PC-3 (cell line): Measurements from ENCODE around the gene MRC2. TPM values are rescaled to one million over a fixed set of nuclear protein-coding genes. Genes with fewer than 3 reads are reported as not detected.

Experiments used
- ATAC-seq: fragments of 200-7000 bp; cut with Tn5 transposase; 2 replicates; pipeline ENCODE4 v1.9.1; 2020; ENCODE audit warnings: mild to moderate bottlenecking, moderate library complexity
- BruUV-seq: library from RNA; stranded (reverse); fragments of 400-500 nt; replicated peaks from 2 replicates; lab custom pipeline; 2021; lab: Mats Ljungman, UMichigan
- CTCF ChIA-PET: fragments of 300-600 bp; sonication (Branson Sonifier 250); formaldehyde crosslinking; loops from one replicate; lab custom pipeline; 2022; ENCODE audit warnings: antibody characterized with exemption; lab: Charles Lee
- POLR2A ChIA-PET: fragments of 300-600 bp; sonication (Branson Sonifier 250); formaldehyde crosslinking; loops from one replicate; lab custom pipeline; 2022; ENCODE audit warnings: antibody characterized with exemption; ENCODE audit not compliant: unreplicated experiment; lab: Charles Lee
- DNase-seq: peaks from one replicate; pipeline ENCODE4 v3.0.0-alpha.2; 2015
- H2AFZ ChIP-seq: fragments of 300-600 bp; sonication (generic); 2 replicates; pipeline ENCODE4 v1.6.0; 2016; ENCODE audit warnings: antibody characterized with exemption, low read length
- H3F3A ChIP-seq: fragments of 300-600 bp; sonication (generic); one replicate; pipeline ENCODE4 v1.6.0; 2017; ENCODE audit warnings: antibody characterized with exemption, low read length, control low read depth, mild to moderate bottlenecking; ENCODE audit not compliant: unreplicated experiment
- H3K27ac ChIP-seq: fragments of 300-600 bp; sonication (generic); 2 replicates; pipeline ENCODE4 v1.5.1; 2016; ENCODE audit warnings: mild to moderate bottlenecking, low read length
- H3K27me3 ChIP-seq: fragments of 300-600 bp; sonication (generic); 2 replicates; pipeline ENCODE4 v1.6.1; 2016; ENCODE audit warnings: low read length, mixed read lengths
- H3K36me3 ChIP-seq: fragments of 300-600 bp; sonication (generic); 2 replicates; pipeline ENCODE4 v1.6.1; 2016; ENCODE audit warnings: low read depth, mixed run types, low read length, mixed read lengths
- H3K4me1 ChIP-seq: fragments of 300-600 bp; sonication (generic); 2 replicates; pipeline ENCODE4 v1.5.1; 2016; ENCODE audit warnings: low read length; ENCODE audit not compliant: insufficient read depth
- H3K4me2 ChIP-seq: fragments of 300-600 bp; sonication (generic); 2 replicates; pipeline ENCODE4 v1.6.0; 2016; ENCODE audit warnings: low read length
- H3K4me3 ChIP-seq: fragments of 300-600 bp; sonication (generic); 2 replicates; pipeline ENCODE4 v1.5.1; 2016; ENCODE audit warnings: mild to moderate bottlenecking, low read length, mixed read lengths
- H3K79me2 ChIP-seq: fragments of 300-600 bp; sonication (generic); 2 replicates; pipeline ENCODE4 v1.6.1; 2017; ENCODE audit warnings: low read length, mixed read lengths
- H3K9ac ChIP-seq: fragments of 300-600 bp; sonication (generic); 2 replicates; pipeline ENCODE4 v1.6.0; 2016; ENCODE audit warnings: mild to moderate bottlenecking, low read length
- H3K9me2 ChIP-seq: fragments of 300-600 bp; sonication (generic); replicated peaks from 2 replicates; pipeline ENCODE4 v1.6.1; 2016; ENCODE audit warnings: mixed run types, low read length, mixed read lengths
- H3K9me3 ChIP-seq: fragments of 300-600 bp; sonication (generic); 2 replicates; pipeline ENCODE4 v1.6.1; 2016; ENCODE audit warnings: low read length, mixed read lengths
- H4K20me1 ChIP-seq: fragments of 300-600 bp; sonication (generic); 2 replicates; pipeline ENCODE4 v1.6.1; 2016; ENCODE audit warnings: low read length, mixed read lengths
- EZH2 ChIP-seq: fragments of 300-600 bp; sonication (generic); IDR thresholded peaks from one replicate; pipeline ENCODE4 v1.6.1; 2017; ENCODE audit warnings: antibody characterized with exemption, mild to moderate bottlenecking, low read length; ENCODE audit not compliant: unreplicated experiment
- EZH2phosphoT487 ChIP-seq: fragments of 300-600 bp; sonication (generic); IDR thresholded peaks from 2 replicates; pipeline ENCODE4 v1.6.1; 2018; ENCODE audit warnings: mild to moderate bottlenecking, antibody characterized with exemption, low read length, borderline replicate concordance
- intact Hi-C: fragments of 100-400 bp; cut with micrococcal nuclease; formaldehyde crosslinking; loops from 2 replicates; pipeline ENCODE4 v1.9.0; 2023
- total RNA-seq: library from RNA; depleted of rRNA; stranded (reverse); fragments of >200 nt; gene quantifications from 2 replicates; pipeline ENCODE4 v1.2.3, GENCODE V29; 2014
- TF ChIP-seq, protein P1 (sequence below): fragments of 300-600 bp; sonication (generic); conservative IDR thresholded peaks from 2 replicates; pipeline ENCODE4 v1.5.1; 2017; ENCODE audit warnings: antibody characterized with exemption, low read depth, mild to moderate bottlenecking, low read length

Gene MRC2
- total RNA-seq, 1 experiment from 2014 or later = 13.5 TPM

DNA sequence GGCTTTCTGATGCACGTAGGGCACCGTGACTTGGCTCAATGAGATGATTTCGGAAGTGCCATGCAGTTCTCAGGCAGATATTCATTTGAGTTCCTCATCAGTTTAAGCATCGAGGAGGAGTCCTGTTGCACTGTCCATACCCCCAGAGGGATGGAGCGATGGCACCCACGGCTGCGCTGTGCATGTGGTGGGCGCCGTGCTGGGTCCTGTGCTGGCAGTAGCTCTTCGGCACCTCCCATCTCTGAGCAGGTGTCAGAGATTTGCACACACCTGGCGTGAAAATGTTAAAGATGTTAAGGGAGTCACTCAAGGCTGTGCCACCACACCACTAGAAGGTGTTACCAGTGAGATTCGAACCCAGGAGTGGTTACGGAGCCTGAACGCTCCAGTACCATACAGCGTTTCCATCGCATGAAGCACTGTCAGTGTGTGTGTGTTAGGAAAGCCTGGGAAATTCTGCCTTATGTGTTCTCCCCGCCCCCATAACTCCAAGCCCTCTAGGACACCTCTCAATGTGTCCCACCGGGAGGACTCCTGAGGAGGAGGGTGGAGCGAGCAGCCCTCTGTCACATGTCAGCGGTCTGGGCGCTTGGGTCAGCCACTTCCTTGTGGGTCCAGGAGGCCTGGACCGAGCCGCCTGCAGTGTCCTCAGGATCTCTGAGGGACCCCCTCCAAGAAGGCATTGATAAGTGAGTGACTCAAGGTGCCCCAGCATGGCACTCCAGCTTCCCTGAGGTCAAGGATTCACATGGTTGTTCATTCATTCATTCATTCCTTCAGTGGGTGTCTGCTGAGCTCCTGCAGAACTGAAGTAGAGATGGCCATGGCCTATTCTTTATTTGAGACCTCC is 3.8 kb downstream of the MRC2 start:
- no peak overlapping the region for H3K9ac ChIP-seq
- POLR2A ChIA-PET = no interaction called here
- no peaks in the 10 kb centered on the region for H3F3A ChIP-seq
- DNase-seq (no peak), ATAC-seq (no peak)
- H3K27me3 ChIP-seq = no peaks in the 10 kb centered on the region
- no peaks in the 10 kb centered on the region for H3K79me2 ChIP-seq
- peaks cover 7% of the 10 kb centered on the region for H3K4me1 ChIP-seq
- no peaks in the 10 kb centered on the region for H3K9me3 ChIP-seq
- no TSS peak for BruUV-seq
- H3K4me2 ChIP-seq = no peak overlapping the region
- H4K20me1 ChIP-seq = no peaks in the 10 kb centered on the region
- intact Hi-C loops = no loop called here
- CTCF ChIA-PET = no interaction called here
- no peak overlapping the region for H2AFZ ChIP-seq
- H3K4me3 ChIP-seq = no peak overlapping the region
- H3K36me3 ChIP-seq = no peaks in the 10 kb centered on the region
- no peaks in the 10 kb centered on the region for H3K9me2 ChIP-seq
- H3K27ac ChIP-seq = no peak overlapping the region
- TF ChIP-seq, protein P1, sequence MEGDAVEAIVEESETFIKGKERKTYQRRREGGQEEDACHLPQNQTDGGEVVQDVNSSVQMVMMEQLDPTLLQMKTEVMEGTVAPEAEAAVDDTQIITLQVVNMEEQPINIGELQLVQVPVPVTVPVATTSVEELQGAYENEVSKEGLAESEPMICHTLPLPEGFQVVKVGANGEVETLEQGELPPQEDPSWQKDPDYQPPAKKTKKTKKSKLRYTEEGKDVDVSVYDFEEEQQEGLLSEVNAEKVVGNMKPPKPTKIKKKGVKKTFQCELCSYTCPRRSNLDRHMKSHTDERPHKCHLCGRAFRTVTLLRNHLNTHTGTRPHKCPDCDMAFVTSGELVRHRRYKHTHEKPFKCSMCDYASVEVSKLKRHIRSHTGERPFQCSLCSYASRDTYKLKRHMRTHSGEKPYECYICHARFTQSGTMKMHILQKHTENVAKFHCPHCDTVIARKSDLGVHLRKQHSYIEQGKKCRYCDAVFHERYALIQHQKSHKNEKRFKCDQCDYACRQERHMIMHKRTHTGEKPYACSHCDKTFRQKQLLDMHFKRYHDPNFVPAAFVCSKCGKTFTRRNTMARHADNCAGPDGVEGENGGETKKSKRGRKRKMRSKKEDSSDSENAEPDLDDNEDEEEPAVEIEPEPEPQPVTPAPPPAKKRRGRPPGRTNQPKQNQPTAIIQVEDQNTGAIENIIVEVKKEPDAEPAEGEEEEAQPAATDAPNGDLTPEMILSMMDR = no peak
- TF ChIP-seq EZH2phosphoT487 = no peak

DNA sequence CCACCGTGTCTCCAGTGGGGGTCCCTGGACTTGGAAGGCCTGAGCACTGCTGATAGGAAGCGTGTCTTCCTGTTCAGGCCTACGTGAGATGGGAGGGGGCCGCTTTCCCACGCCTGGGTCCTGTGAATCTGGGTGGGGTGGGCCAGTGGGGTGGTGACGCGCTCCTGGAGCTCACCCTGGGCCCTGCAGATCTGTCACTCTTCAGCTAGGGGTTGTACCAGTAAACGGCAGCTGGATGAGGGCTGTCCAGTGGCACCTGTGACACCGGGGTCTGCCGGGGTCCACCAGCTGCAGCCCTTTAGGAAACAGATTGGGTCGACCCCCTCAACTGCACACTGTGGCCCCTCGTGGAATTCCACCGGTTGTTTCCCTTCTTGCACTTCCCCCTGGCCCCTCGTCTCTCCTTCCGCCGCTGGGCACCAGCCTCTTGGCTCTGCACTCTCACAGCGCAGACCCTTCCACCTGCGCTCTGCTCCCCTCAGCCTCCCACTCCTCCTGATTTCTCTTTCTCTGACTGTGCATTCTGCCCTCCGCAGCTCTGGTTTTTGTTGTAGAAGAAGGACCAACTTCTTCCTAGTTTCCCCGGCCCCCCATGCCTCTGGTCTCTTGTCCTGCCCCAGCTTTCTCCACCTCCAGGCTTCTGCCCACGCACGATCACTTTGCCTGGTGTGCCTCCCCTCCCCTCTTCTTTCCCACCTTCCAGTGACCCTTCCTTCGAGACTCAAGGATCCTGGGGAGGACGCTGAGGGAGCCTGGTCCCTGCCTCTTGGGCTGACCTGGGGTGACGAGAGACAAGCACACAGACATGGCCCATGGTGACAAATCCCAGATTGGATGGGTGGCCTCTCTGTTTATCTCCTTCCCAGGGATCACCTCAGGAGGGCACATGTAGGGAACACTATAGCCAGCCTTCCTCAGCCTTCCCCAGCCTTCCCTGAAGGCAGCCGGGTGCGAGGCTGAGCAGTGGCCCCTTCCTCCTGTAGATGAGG is 4.8 kb downstream of the MRC2 start:
- TF ChIP-seq EZH2 = no peak
- TF ChIP-seq, protein P1 = no peak
- TF ChIP-seq EZH2phosphoT487 = no peak
- intact Hi-C loops = no loop called here
- H3K4me2 ChIP-seq = no peak overlapping the region
- H3K36me3 ChIP-seq = no peaks in the 10 kb centered on the region
- no peaks in the 10 kb centered on the region for H3K79me2 ChIP-seq
- no peak overlapping the region for H2AFZ ChIP-seq
- no peak overlapping the region for H3K9ac ChIP-seq
- no peaks in the 10 kb centered on the region for H3F3A ChIP-seq
- DNase-seq (no peak), ATAC-seq (no peak)
- no peaks in the 10 kb centered on the region for H3K27me3 ChIP-seq
- ChIA-PET POLR2A (no interaction called here), CTCF (no interaction called here)
- H3K4me1 ChIP-seq = no peaks in the 10 kb centered on the region
- no peaks in the 10 kb centered on the region for H4K20me1 ChIP-seq
- H3K9me2 ChIP-seq = no peaks in the 10 kb centered on the region
- H3K9me3 ChIP-seq = no peaks in the 10 kb centered on the region
- no peak overlapping the region for H3K27ac ChIP-seq
- no TSS peak for BruUV-seq
- no peak overlapping the region for H3K4me3 ChIP-seq
